Caco-2 (cell line): Measurements from ENCODE around the gene LTB4R. TPM values are rescaled to one million over a fixed set of nuclear protein-coding genes. Genes with fewer than 3 reads are reported as not detected.

Experiments used
- BruUV-seq: library from RNA; stranded (reverse); fragments of 400-500 nt; replicated peaks from 2 replicates; lab custom pipeline; 2021; lab: Mats Ljungman, UMichigan
- CTCF ChIA-PET: fragments of 300-600 bp; sonication (Branson Sonifier 250); formaldehyde crosslinking; loops from one replicate; lab custom pipeline; 2022; ENCODE audit warnings: antibody characterized with exemption; lab: Charles Lee
- POLR2A ChIA-PET: fragments of 300-600 bp; sonication (Branson Sonifier 250); formaldehyde crosslinking; loops from one replicate; lab custom pipeline; 2022; ENCODE audit warnings: antibody characterized with exemption; lab: Charles Lee
- DNase-seq, 2 experiments: peaks; one replicate each; pipeline versions ENCODE4 v3.0.0 to v3.0.0-alpha.2; 2020 to 2022
- H3K27me3 ChIP-seq: replicated peaks from 2 replicates; pipeline ENCODE4 v1.6.0; 2011; ENCODE audit warnings: low read length; ENCODE audit not compliant: control insufficient read depth, insufficient read depth
- H3K36me3 ChIP-seq: 2 replicates; pipeline ENCODE4 v1.5.1; 2011; ENCODE audit warnings: low read length; ENCODE audit not compliant: control insufficient read depth, insufficient read depth
- H3K4me1 ChIP-seq: fragments of 250-450 bp; sonication (Bioruptor Pico); 2 replicates; pipeline ENCODE4 v1.5.1; 2020; ENCODE audit warnings: mild to moderate bottlenecking
- H3K4me3 ChIP-seq: 2 replicates; pipeline ENCODE4 v1.5.1; 2011; ENCODE audit warnings: low read depth, mild to moderate bottlenecking, control low read depth, low read length
- H3K9me3 ChIP-seq: fragments of 250-450 bp; sonication (Bioruptor Pico); 2 replicates; pipeline ENCODE4 v1.5.1; 2020; ENCODE audit warnings: mild to moderate bottlenecking, moderate library complexity
- H3K27ac Mint-ChIP-seq: one replicate; pipeline ENCODE4 v1.8.0; 2022; ENCODE audit warnings: mixed read lengths; ENCODE audit not compliant: unreplicated experiment
- H3K27me3 Mint-ChIP-seq: one replicate; pipeline ENCODE4 v1.8.0; 2022; ENCODE audit warnings: mixed read lengths; ENCODE audit not compliant: insufficient read depth, unreplicated experiment
- H3K36me3 Mint-ChIP-seq: one replicate; pipeline ENCODE4 v1.8.0; 2022; ENCODE audit warnings: mild to moderate bottlenecking, mixed read lengths; ENCODE audit not compliant: insufficient read depth, unreplicated experiment
- H3K4me1 Mint-ChIP-seq: one replicate; pipeline ENCODE4 v1.8.0; 2022; ENCODE audit warnings: low read depth, mixed read lengths; ENCODE audit not compliant: unreplicated experiment
- H3K4me3 Mint-ChIP-seq: one replicate; pipeline ENCODE4 v1.8.0; 2022; ENCODE audit warnings: mild to moderate bottlenecking, moderate library complexity, mixed read lengths; ENCODE audit not compliant: unreplicated experiment
- H3K9me3 Mint-ChIP-seq: one replicate; pipeline ENCODE4 v1.8.0; 2022; ENCODE audit warnings: mixed read lengths; ENCODE audit not compliant: unreplicated experiment
- CTCF ChIP-seq, 2 experiments: fragments of 200-600 bp in 1 of 2; IDR thresholded peaks; 1 replicate in 1 of 2; 2 replicates in 1 of 2; pipeline versions ENCODE4 v1.5.1 to v1.8.0; 2011 to 2022; ENCODE audit warnings: antibody characterized with exemption in 1 of 2, control low read depth in 1 of 2, inconsistent platforms in 1 of 2, low read depth in 1 of 2, low read length in 1 of 2, mild to moderate bottlenecking in 1 of 2, moderate library complexity in 1 of 2; ENCODE audit not compliant: insufficient read depth in 1 of 2, severe bottlenecking in 1 of 2, unreplicated experiment in 1 of 2
- intact Hi-C: fragments of 100-400 bp; cut with micrococcal nuclease; formaldehyde crosslinking; loops from one replicate; pipeline ENCODE4 v1.10.0; 2022; ENCODE audit not compliant: unreplicated experiment
- total RNA-seq: library from RNA; stranded (reverse); gene quantifications from 2 replicates; pipeline ENCODE4 v1.2.3, GENCODE V29; 2022

Gene LTB4R
- total RNA-seq, 1 experiment from 2014 or later, result 7.8 TPM

GRCh38 chr14:24277606-24278321 lies 33.5 kb upstream of the LTB4R start:
- Mint-ChIP-seq H3K36me3 (no peaks in the 10 kb centered on the region), H3K4me1 (no peaks in the 10 kb centered on the region), H3K9me3 (no peaks in the 10 kb centered on the region), H3K27ac (no peak overlapping the region), H3K27me3 (no peaks in the 10 kb centered on the region), H3K4me3 (no peak overlapping the region)
- Histone ChIP-seq H3K9me3 (no peaks in the 10 kb centered on the region), H3K4me1 (no peaks in the 10 kb centered on the region; the same call in 1 of the 2 replicates), H3K36me3 (no peaks in the 10 kb centered on the region), H3K4me3 (no peak overlapping the region), H3K27me3 (no peaks in the 10 kb centered on the region)
- no peak for TF ChIP-seq CTCF (IDR thresholded peaks at IDR 0.05; ENCODE audit: insufficient read depth in 1 of 2, low read depth in 1 of 2, low read length in 1 of 2, severe bottlenecking in 1 of 2, unreplicated experiment in 1 of 2)
- intact Hi-C loops, result no loop called here
- no TSS peak for BruUV-seq
- ChIA-PET CTCF (no interaction called here), POLR2A (no interaction called here)
- DNase-seq, result no peak

GRCh38 chr14:24278424-24278823 lies 32.9 kb upstream of the LTB4R start:
- no peaks in the 10 kb centered on the region for H3K9me3 Mint-ChIP-seq
- no peak for TF ChIP-seq CTCF (IDR thresholded peaks at IDR 0.05; ENCODE audit: insufficient read depth in 1 of 2, low read depth in 1 of 2, low read length in 1 of 2, severe bottlenecking in 1 of 2, unreplicated experiment in 1 of 2)
- no peak overlapping the region for H3K27ac Mint-ChIP-seq
- Histone ChIP-seq H3K4me3 (no peak overlapping the region), H3K4me1 (no peaks in the 10 kb centered on the region; the same call in 1 of the 2 replicates), H3K36me3 (no peaks in the 10 kb centered on the region), H3K27me3 (no peaks in the 10 kb centered on the region), H3K9me3 (no peaks in the 10 kb centered on the region)
- BruUV-seq, result no TSS peak
- ChIA-PET POLR2A (no interaction called here), CTCF (no interaction called here)
- intact Hi-C loops, result no loop called here
- H3K36me3 Mint-ChIP-seq, result no peaks in the 10 kb centered on the region
- H3K4me3 Mint-ChIP-seq, result no peak overlapping the region
- DNase-seq, result no peak
- no peaks in the 10 kb centered on the region for H3K27me3 Mint-ChIP-seq
- no peaks in the 10 kb centered on the region for H3K4me1 Mint-ChIP-seq

GRCh38 chr14:24279301-24280186 lies 31.8 kb upstream of the LTB4R start:
- no peak overlapping the region for H3K4me3 ChIP-seq
- no TSS peak for BruUV-seq
- no peaks in the 10 kb centered on the region for H3K27me3 ChIP-seq
- Mint-ChIP-seq H3K4me3 (no peak overlapping the region), H3K36me3 (no peaks in the 10 kb centered on the region), H3K27ac (no peak overlapping the region), H3K9me3 (no peaks in the 10 kb centered on the region), H3K4me1 (no peaks in the 10 kb centered on the region), H3K27me3 (no peaks in the 10 kb centered on the region)
- DNase-seq, result no peak
- POLR2A ChIA-PET, result no interaction called here
- no peaks in the 10 kb centered on the region for H3K9me3 ChIP-seq
- no peaks in the 10 kb centered on the region for H3K36me3 ChIP-seq
- CTCF ChIA-PET, result interaction anchor here (0.6 to 1.6 kb wide), 5 partner anchors 8 to 51 kb away, joined by 3 to 5 read pairs (median 3); partner anchors contain the start of gene RABGGTA
- no peak for TF ChIP-seq CTCF (IDR thresholded peaks at IDR 0.05; ENCODE audit: insufficient read depth in 1 of 2, low read depth in 1 of 2, low read length in 1 of 2, severe bottlenecking in 1 of 2, unreplicated experiment in 1 of 2)
- H3K4me1 ChIP-seq, result no peaks in the 10 kb centered on the region
- intact Hi-C loops, result no loop called here
